ENCODE measurements around the gene VENTX. TPM values are rescaled to one million over a fixed set of nuclear protein-coding genes. Genes with fewer than 3 reads are reported as not detected.

The VENTX gene
- total and polyA plus RNA-seq, 8 donors = 0.15 to 3.2 (median 0.51) TPM; not detected in 2

- H3K27me3 ChIP-seq = peaks cover 0 to under 1% (median 0%) of the 10 kb centered on the region in 3 donors
- WGBS, 5 donors = 90 to 95% (median 94%) methylated on average over 12 to 22 of the region's 22 CpGs
- DNase-seq = no peak
- H3K36me3 ChIP-seq = peaks cover 3 to 68% (median 47%) of the 10 kb centered on the region in 4 donors
- TF ChIP-seq EP300 (IDR thresholded peaks at IDR 0.05) = no peak
- TF ChIP-seq, protein P1, sequence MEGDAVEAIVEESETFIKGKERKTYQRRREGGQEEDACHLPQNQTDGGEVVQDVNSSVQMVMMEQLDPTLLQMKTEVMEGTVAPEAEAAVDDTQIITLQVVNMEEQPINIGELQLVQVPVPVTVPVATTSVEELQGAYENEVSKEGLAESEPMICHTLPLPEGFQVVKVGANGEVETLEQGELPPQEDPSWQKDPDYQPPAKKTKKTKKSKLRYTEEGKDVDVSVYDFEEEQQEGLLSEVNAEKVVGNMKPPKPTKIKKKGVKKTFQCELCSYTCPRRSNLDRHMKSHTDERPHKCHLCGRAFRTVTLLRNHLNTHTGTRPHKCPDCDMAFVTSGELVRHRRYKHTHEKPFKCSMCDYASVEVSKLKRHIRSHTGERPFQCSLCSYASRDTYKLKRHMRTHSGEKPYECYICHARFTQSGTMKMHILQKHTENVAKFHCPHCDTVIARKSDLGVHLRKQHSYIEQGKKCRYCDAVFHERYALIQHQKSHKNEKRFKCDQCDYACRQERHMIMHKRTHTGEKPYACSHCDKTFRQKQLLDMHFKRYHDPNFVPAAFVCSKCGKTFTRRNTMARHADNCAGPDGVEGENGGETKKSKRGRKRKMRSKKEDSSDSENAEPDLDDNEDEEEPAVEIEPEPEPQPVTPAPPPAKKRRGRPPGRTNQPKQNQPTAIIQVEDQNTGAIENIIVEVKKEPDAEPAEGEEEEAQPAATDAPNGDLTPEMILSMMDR (IDR thresholded peaks at IDR 0.05) = no peak
- no peak for TF ChIP-seq POLR2A (IDR thresholded peaks at IDR 0.05)
- no peak for TF ChIP-seq POLR2AphosphoS5 (IDR thresholded peaks at IDR 0.05)
- H3K9me3 ChIP-seq = no peaks in the 10 kb centered on the region
- H3K4me1 ChIP-seq = peaks cover 0 to 19% (median 7%) of the 10 kb centered on the region in 4 donors
- H3K4me3 ChIP-seq = no peak overlapping the region
- intact Hi-C loops (cut with DNase I; ENCODE audit: low total_unique reads) = no loop called here
- H3K27ac ChIP-seq = no peak overlapping the region
Measured at GRCh38 chr10:133268532-133268931, 30.9 kb downstream of the VENTX start.

GRCh38 chr10:133269367-133269766 lies 31.7 kb downstream of the VENTX start:
- Histone ChIP-seq H3K36me3 (peaks cover 3 to 69% (median 47%) of the 10 kb centered on the region in 4 donors), H3K4me1 (peaks cover 0 to 21% (median 5%) of the 10 kb centered on the region in 4 donors), H3K27me3 (peaks cover 0 to 9% (median 0%) of the 10 kb centered on the region in 3 donors), H3K27ac (no peak overlapping the region), H3K4me3 (no peak overlapping the region), H3K9me3 (no peaks in the 10 kb centered on the region)
- no peak for DNase-seq
- TF ChIP-seq POLR2AphosphoS5 (IDR thresholded peaks at IDR 0.05) = no peak
- TF ChIP-seq EP300 (IDR thresholded peaks at IDR 0.05) = no peak
- no peak for TF ChIP-seq POLR2A (IDR thresholded peaks at IDR 0.05)
- TF ChIP-seq, protein P1 (IDR thresholded peaks at IDR 0.05) = no peak
- 85 to 91% (median 86%) methylated on average over 13 to 26 of the region's 26 CpGs for WGBS, 5 donors
- intact Hi-C loops (cut with DNase I; ENCODE audit: low total_unique reads) = no loop called here

GRCh38 chr10:133270204-133270603 lies 32.5 kb downstream of the VENTX start:
- Histone ChIP-seq H3K36me3 (peaks cover 3 to 69% (median 47%) of the 10 kb centered on the region in 4 donors), H3K27ac (no peak overlapping the region), H3K9me3 (no peaks in the 10 kb centered on the region), H3K4me3 (no peak overlapping the region), H3K4me1 (peaks cover 5 to 21% (median 9%) of the 10 kb centered on the region in 4 donors), H3K27me3 (peaks cover 0 to 17% (median 4%) of the 10 kb centered on the region in 3 donors)
- WGBS, 5 donors = 77 to 93% (median 90%) methylated on average over 8 to 20 of the region's 20 CpGs
- no peak for DNase-seq
- intact Hi-C loops (cut with DNase I; ENCODE audit: low total_unique reads) = no loop called here
- TF ChIP-seq, protein P1 (IDR thresholded peaks at IDR 0.05) = no peak
- TF ChIP-seq EP300 (IDR thresholded peaks at IDR 0.05) (no peak), POLR2AphosphoS5 (IDR thresholded peaks at IDR 0.05) (no peak), POLR2A (IDR thresholded peaks at IDR 0.05) (no peak)

DNA sequence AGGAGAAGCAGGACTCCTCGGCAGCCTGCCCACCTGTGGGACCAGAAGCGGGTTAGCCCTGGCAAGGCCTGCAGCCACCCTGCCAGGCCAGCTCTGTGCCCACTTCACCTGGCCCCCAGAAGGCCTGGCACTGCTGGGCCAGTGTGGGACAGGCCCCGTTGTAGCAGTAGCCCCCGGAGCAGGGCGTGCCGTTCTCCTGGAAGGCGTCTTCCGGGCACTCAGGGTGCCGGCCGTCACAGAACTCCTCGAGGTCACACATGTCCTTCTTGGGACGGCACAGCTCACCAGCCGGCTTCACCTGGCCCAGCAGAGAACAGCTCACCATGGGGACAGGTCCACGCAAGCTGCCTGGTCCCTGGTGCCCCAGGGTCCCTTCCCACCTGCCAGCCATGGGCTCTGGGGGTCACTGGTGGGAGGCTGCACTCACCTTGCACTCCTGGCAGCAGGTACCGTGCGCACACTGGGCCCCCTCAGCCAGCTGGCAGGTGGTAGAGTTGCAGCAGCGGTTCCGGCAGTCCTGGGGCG lies 33.2 kb downstream of the VENTX start:
- Histone ChIP-seq H3K36me3 (peaks cover 3 to 69% (median 47%) of the 10 kb centered on the region in 4 donors), H3K27ac (no peak overlapping the region), H3K27me3 (peaks cover 0 to 24% (median 4%) of the 10 kb centered on the region in 3 donors), H3K4me3 (no peak overlapping the region), H3K9me3 (no peaks in the 10 kb centered on the region), H3K4me1 (peaks cover 11 to 26% (median 15%) of the 10 kb centered on the region in 4 donors)
- intact Hi-C loops (cut with DNase I; ENCODE audit: low total_unique reads) = no loop called here
- TF ChIP-seq EP300 (IDR thresholded peaks at IDR 0.05) (no peak), POLR2A (IDR thresholded peaks at IDR 0.05) (no peak), POLR2AphosphoS5 (IDR thresholded peaks at IDR 0.05) (no peak)
- TF ChIP-seq, protein P1 (IDR thresholded peaks at IDR 0.05) = no peak
- 80 to 92% (median 90%) methylated on average over 1 to 19 of the region's 19 CpGs for WGBS, 5 donors
- DNase-seq = no peak
